ENCODE results near the gene CASS4. TPM values are rescaled to one million over a fixed set of nuclear protein-coding genes. Genes with fewer than 3 reads are reported as not detected.
A peak's percentile ranks its signal among the peaks of the same experiment; 100 is the strongest.

Gene CASS4
- total and polyA plus RNA-seq, 9 of the 15 experiments (the other 6 are each of a cell fraction or from before 2014, with no cell fraction given), result 8.1 to 53.8 (median 26.7) TPM

DNA sequence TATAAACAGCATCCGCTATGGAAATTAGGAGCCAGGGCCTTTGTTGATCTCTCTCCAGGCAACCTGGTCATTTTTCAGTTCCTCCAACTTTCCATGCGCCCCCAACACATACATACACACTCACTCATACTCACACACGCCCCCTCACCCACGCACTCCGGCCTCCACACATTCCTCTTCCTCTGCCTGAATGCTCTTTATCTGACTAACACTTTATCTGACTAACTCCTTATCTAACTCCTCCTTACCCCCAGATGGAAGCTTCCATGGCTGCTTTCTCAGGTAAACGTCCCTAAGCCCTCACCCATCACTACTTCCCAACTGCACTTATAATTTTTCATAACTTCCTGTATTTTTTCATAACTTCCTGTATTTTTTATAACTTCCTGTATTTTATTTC lies 17.4 kb downstream of the CASS4 start (continued):
- TF ChIP-seq MEF2A (IDR thresholded peaks at IDR 0.05; ENCODE audit: control insufficient read depth, low read depth, low read length), result no peak
- TF ChIP-seq CHD2 (IDR thresholded peaks at IDR 0.05; ENCODE audit: low read depth, low read length), result no peak
- TF ChIP-seq GATAD2A (IDR thresholded peaks at IDR 0.05), result peak; percentile 86; the same call in 1 of the 2 replicates
- TF ChIP-seq ZBTB40 (IDR thresholded peaks at IDR 0.05), result 0 out of 2 replicates have a peak, but pooled peaks have one; percentile 22
- no peak for TF ChIP-seq ZBTB40 (CRISPR knock-in tag; IDR thresholded peaks at IDR 0.05)
- peak; percentile 93 for TF ChIP-seq TEAD4 (IDR thresholded peaks at IDR 0.05; ENCODE audit: low read length)
- TF ChIP-seq TEAD4 (CRISPR knock-in tag; IDR thresholded peaks at IDR 0.05; ENCODE audit: borderline replicate concordance), result no peak
- TF ChIP-seq KLF16 (IDR thresholded peaks at IDR 0.05), result peak; percentile 15; the same call in 1 of the 2 replicates
- peak; percentile 20 for TF ChIP-seq TAF9B (IDR thresholded peaks at IDR 0.05; ENCODE audit: partially characterized antibody)
- TF ChIP-seq ARHGAP35 (IDR thresholded peaks at IDR 0.05; ENCODE audit: partially characterized antibody), result no peak
- TF ChIP-seq TGIF2 (CRISPR knock-in tag; IDR thresholded peaks at IDR 0.05), result no peak
- TF ChIP-seq SETDB1 (IDR thresholded peaks at IDR 0.05; ENCODE audit: low read length), result no peak
- no peak for TF ChIP-seq SRSF3 (IDR thresholded peaks at IDR 0.05; ENCODE audit: insufficient read depth, low read length)
- no peak for TF ChIP-seq ASH1L (IDR thresholded peaks at IDR 0.05; ENCODE audit: borderline replicate concordance, low read depth, partially characterized antibody)
- TF ChIP-seq SRSF1 (IDR thresholded peaks at IDR 0.05; ENCODE audit: low read depth, low read length), result no peak
- TF ChIP-seq PML (IDR thresholded peaks at IDR 0.05; ENCODE audit: low read length), result no peak; the same call in 1 of the 2 replicates
- peak; percentile 45; the same call in 1 of the 2 replicates for TF ChIP-seq NFE2 (IDR thresholded peaks at IDR 0.05; ENCODE audit: low read depth)
- TF ChIP-seq, protein P1, sequence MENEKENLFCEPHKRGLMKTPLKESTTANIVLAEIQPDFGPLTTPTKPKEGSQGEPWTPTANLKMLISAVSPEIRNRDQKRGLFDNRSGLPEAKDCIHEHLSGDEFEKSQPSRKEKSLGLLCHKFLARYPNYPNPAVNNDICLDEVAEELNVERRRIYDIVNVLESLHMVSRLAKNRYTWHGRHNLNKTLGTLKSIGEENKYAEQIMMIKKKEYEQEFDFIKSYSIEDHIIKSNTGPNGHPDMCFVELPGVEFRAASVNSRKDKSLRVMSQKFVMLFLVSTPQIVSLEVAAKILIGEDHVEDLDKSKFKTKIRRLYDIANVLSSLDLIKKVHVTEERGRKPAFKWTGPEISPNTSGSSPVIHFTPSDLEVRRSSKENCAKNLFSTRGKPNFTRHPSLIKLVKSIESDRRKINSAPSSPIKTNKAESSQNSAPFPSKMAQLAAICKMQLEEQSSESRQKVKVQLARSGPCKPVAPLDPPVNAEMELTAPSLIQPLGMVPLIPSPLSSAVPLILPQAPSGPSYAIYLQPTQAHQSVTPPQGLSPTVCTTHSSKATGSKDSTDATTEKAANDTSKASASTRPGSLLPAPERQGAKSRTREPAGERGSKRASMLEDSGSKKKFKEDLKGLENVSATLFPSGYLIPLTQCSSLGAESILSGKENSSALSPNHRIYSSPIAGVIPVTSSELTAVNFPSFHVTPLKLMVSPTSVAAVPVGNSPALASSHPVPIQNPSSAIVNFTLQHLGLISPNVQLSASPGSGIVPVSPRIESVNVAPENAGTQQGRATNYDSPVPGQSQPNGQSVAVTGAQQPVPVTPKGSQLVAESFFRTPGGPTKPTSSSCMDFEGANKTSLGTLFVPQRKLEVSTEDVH (IDR thresholded peaks at IDR 0.05; ENCODE audit: low read depth, partially characterized antibody), result peak; percentile 33
- TF ChIP-seq KDM1A (IDR thresholded peaks at IDR 0.05), result peak; percentile 53 to 64; a peak in 2 of 4 replicates
- peak; percentile 65 for TF ChIP-seq NFIC (IDR thresholded peaks at IDR 0.05)
